AG09309 (cell line): ENCODE data around the gene PLTP.
A peak's percentile ranks its signal among the peaks of the same experiment; 100 is the strongest.

Experiments used
- DNase-seq: peaks from one replicate; pipeline ENCODE4 v3.0.0-alpha.2; 2010; ENCODE audit warnings: low read depth
- H3K4me3 ChIP-seq: 2 replicates; pipeline ENCODE4 v1.5.1; 2011; ENCODE audit warnings: mild to moderate bottlenecking, low read depth, low read length, moderate library complexity; ENCODE audit not compliant: control insufficient read depth
- CTCF ChIP-seq: IDR thresholded peaks from 2 replicates; pipeline ENCODE4 v1.5.1; 2011; ENCODE audit warnings: mild to moderate bottlenecking, low read depth, low read length, inconsistent platforms; ENCODE audit not compliant: insufficient read depth, control insufficient read depth; ENCODE audit errors: missing control alignments

The PLTP gene

GRCh38 chr20:45894797-45895196, 17.2 kb downstream of the PLTP start:
- no peak for DNase-seq
- no peak overlapping the region for H3K4me3 ChIP-seq
- TF ChIP-seq CTCF, result no peak

GRCh38 chr20:45893831-45894230, 18.1 kb downstream of the PLTP start:
- DNase-seq, result no peak
- no peak overlapping the region for H3K4me3 ChIP-seq
- TF ChIP-seq CTCF, result no peak

- no peak overlapping the region for H3K4me3 ChIP-seq
- no peak for TF ChIP-seq CTCF
- DNase-seq, result no peak
Observed at GRCh38 chr20:45892828-45893500, 19.0 kb downstream of the PLTP start.

- no peak for DNase-seq
- TF ChIP-seq CTCF, result peak; percentile 34
- peak overlapping the region; percentile 65 for H3K4me3 ChIP-seq
Observed at GRCh38 chr20:45892049-45892825, 19.7 kb downstream of the PLTP start.

GRCh38 chr20:45890985-45891983, 20.7 kb downstream of the PLTP start, which contains the start of the genes CTSA and NEURL2:
TSS of gene CTSA (plus strand) at chr20:45891335. CDS start at chr20:45891569, 234 bp downstream.
TSS of gene NEURL2 (minus strand) at chr20:45891208. CDS start at chr20:45890991, 217 bp downstream.
- TF ChIP-seq CTCF, result peak; percentile 4
- peak; percentile 62 for DNase-seq
- H3K4me3 ChIP-seq, result peak within 1 kb of the TSS; percentile 65

GRCh38 chr20:45890077-45890984, 21.6 kb downstream of the PLTP start:
- TF ChIP-seq CTCF, result peak; percentile 74
- peak overlapping the region; percentile 65 for H3K4me3 ChIP-seq
- no peak for DNase-seq
